H9 (cell line): ENCODE results near the gene CHIT1. TPM values are rescaled to one million over a fixed set of nuclear protein-coding genes. Genes with fewer than 3 reads are reported as not detected.

Experiments used
- DNase-seq: peaks from one replicate; pipeline ENCODE4 v3.0.0-alpha.2; 2017
- H2AFZ ChIP-seq: one replicate; pipeline ENCODE4 v1.6.1; 2013; ENCODE audit warnings: mild to moderate bottlenecking, low read length, control low read depth, moderate library complexity
- H2AK5ac ChIP-seq: 2 replicates; pipeline ENCODE4 v1.6.1; 2013; ENCODE audit warnings: low read length, control low read depth, mixed read lengths; ENCODE audit not compliant: insufficient read length
- H2BK120ac ChIP-seq: one replicate; pipeline ENCODE4 v1.6.1; 2013; ENCODE audit warnings: low read depth, mild to moderate bottlenecking, low read length, control low read depth, inconsistent platforms; ENCODE audit not compliant: poor library complexity, severe bottlenecking
- H2BK12ac ChIP-seq: 2 replicates; pipeline ENCODE4 v1.6.1; 2013; ENCODE audit warnings: low read length, control low read depth, mixed read lengths, low read depth; ENCODE audit not compliant: insufficient read length
- H2BK15ac ChIP-seq: 2 replicates; pipeline ENCODE4 v1.6.1; 2013; ENCODE audit warnings: low read depth, low read length, control low read depth
- H2BK20ac ChIP-seq: one replicate; pipeline ENCODE4 v1.6.1; 2013; ENCODE audit warnings: low read depth, mild to moderate bottlenecking, low read length, control low read depth, inconsistent platforms; ENCODE audit not compliant: poor library complexity, severe bottlenecking
- H2BK5ac ChIP-seq: 2 replicates; pipeline ENCODE4 v1.6.1; 2013; ENCODE audit warnings: low read length, control low read depth, mixed read lengths; ENCODE audit not compliant: insufficient read length
- H3K14ac ChIP-seq: 2 replicates; pipeline ENCODE4 v1.6.1; 2013; ENCODE audit warnings: low read length, control low read depth; ENCODE audit not compliant: insufficient read depth
- H3K18ac ChIP-seq: 2 replicates; pipeline ENCODE4 v1.6.1; 2013; ENCODE audit warnings: low read depth, mild to moderate bottlenecking, mixed read lengths, low read length, control low read depth; ENCODE audit not compliant: insufficient read length
- H3K23ac ChIP-seq: 2 replicates; pipeline ENCODE4 v1.6.1; 2013; ENCODE audit warnings: low read length, control low read depth, mixed read lengths, low read depth; ENCODE audit not compliant: insufficient read length
- H3K23me2 ChIP-seq: 2 replicates; pipeline ENCODE4 v1.6.1; 2013; ENCODE audit warnings: low read depth, mild to moderate bottlenecking, mixed read lengths, low read length, control low read depth; ENCODE audit not compliant: insufficient read length, poor library complexity, severe bottlenecking
- H3K27ac ChIP-seq: 2 replicates; pipeline ENCODE4 v1.5.1; 2013; ENCODE audit warnings: low read length, control low read depth, mixed read lengths, low read depth; ENCODE audit not compliant: insufficient read length
- H3K27me3 ChIP-seq: 2 replicates; pipeline ENCODE4 v1.6.1; 2013; ENCODE audit warnings: low read length, control low read depth, inconsistent platforms; ENCODE audit not compliant: insufficient read depth
- H3K4ac ChIP-seq: 2 replicates; pipeline ENCODE4 v1.6.1; 2013; ENCODE audit warnings: low read depth, mild to moderate bottlenecking, control low read depth, inconsistent platforms, low read length, moderate library complexity
- H3K4me1 ChIP-seq: 2 replicates; pipeline ENCODE4 v1.6.1; 2013; ENCODE audit warnings: low read length, control low read depth, inconsistent platforms; ENCODE audit not compliant: insufficient read depth
- H3K4me2 ChIP-seq: 2 replicates; pipeline ENCODE4 v1.6.1; 2013; ENCODE audit warnings: low read length, control low read depth, mixed read lengths; ENCODE audit not compliant: insufficient read length, insufficient read depth
- H3K56ac ChIP-seq: 2 replicates; pipeline ENCODE4 v1.6.1; 2013; ENCODE audit warnings: low read depth, mild to moderate bottlenecking, mixed read lengths, low read length, control low read depth; ENCODE audit not compliant: insufficient read length
- H3K79me1 ChIP-seq: 2 replicates; pipeline ENCODE4 v1.6.1; 2013; ENCODE audit warnings: low read depth, mild to moderate bottlenecking, moderate library complexity, low read length, control low read depth, inconsistent platforms; ENCODE audit not compliant: insufficient read depth, poor library complexity, severe bottlenecking
- H3K79me2 ChIP-seq: 2 replicates; pipeline ENCODE4 v1.6.1; 2013; ENCODE audit warnings: low read length, control low read depth, inconsistent platforms; ENCODE audit not compliant: insufficient read depth
- H3K9ac ChIP-seq: 2 replicates; pipeline ENCODE4 v1.6.1; 2013; ENCODE audit warnings: low read length, control low read depth, mixed read lengths; ENCODE audit not compliant: insufficient read length; ENCODE audit errors: extremely low read depth
- H3K9me3 ChIP-seq: one replicate; pipeline ENCODE4 v1.6.1; 2013; ENCODE audit warnings: low read depth, low read length, inconsistent platforms; ENCODE audit not compliant: control insufficient read depth
- H3T11ph ChIP-seq: one replicate; pipeline ENCODE4 v1.6.1; 2013; ENCODE audit warnings: mild to moderate bottlenecking, low read length, control low read depth, inconsistent platforms
- H4K20me1 ChIP-seq: one replicate; pipeline ENCODE4 v1.6.1; 2013; ENCODE audit not compliant: control insufficient read depth, insufficient read length, insufficient read depth
- H4K5ac ChIP-seq: 2 replicates; pipeline ENCODE4 v1.6.1; 2013; ENCODE audit warnings: low read depth, mild to moderate bottlenecking, mixed read lengths, low read length, control low read depth; ENCODE audit not compliant: insufficient read length
- H4K8ac ChIP-seq: replicated peaks from 2 replicates; pipeline ENCODE4 v1.6.1; 2013; ENCODE audit warnings: low read length, control low read depth, mixed read lengths, low read depth; ENCODE audit not compliant: insufficient read length
- H4K91ac ChIP-seq: 2 replicates; pipeline ENCODE4 v1.6.1; 2013; ENCODE audit warnings: low read depth, mild to moderate bottlenecking, moderate library complexity, mixed read lengths, low read length, control low read depth; ENCODE audit not compliant: insufficient read length
- H3K27ac Mint-ChIP-seq, 3 experiments: 2 replicates in 2 of 3; 3 replicates in 1 of 3; pipeline ENCODE4 v1.8.0; 2020 to 2021; ENCODE audit warnings: mixed read lengths in 3 of 3, mild to moderate bottlenecking in 1 of 3, moderate library complexity in 1 of 3
- H3K27me3 Mint-ChIP-seq: 2 replicates; pipeline ENCODE4 v1.8.0; 2021; ENCODE audit warnings: low read depth, mild to moderate bottlenecking, moderate library complexity, mixed read lengths
- H3K36me3 Mint-ChIP-seq, 3 experiments: 2 replicates in 2 of 3; 3 replicates in 1 of 3; pipeline ENCODE4 v1.8.0; 2020 to 2021; ENCODE audit warnings: low read depth in 3 of 3, mixed read lengths in 3 of 3; ENCODE audit not compliant: insufficient read depth in 1 of 3
- H3K4me1 Mint-ChIP-seq, 2 experiments: 2 replicates each; pipeline ENCODE4 v1.8.0; 2020; ENCODE audit warnings: mixed read lengths in 2 of 2
- H3K4me3 Mint-ChIP-seq, 2 experiments: 2 replicates in 1 of 2; 3 replicates in 1 of 2; pipeline ENCODE4 v1.8.0; 2020 to 2021; ENCODE audit warnings: mild to moderate bottlenecking in 2 of 2, mixed read lengths in 2 of 2, moderate library complexity in 1 of 2
- H3K9me3 Mint-ChIP-seq, 2 experiments: 2 replicates in 1 of 2; 3 replicates in 1 of 2; pipeline ENCODE4 v1.8.0; 2020; ENCODE audit warnings: mild to moderate bottlenecking in 2 of 2, mixed read lengths in 2 of 2, moderate library complexity in 1 of 2
- WGBS: extraction: QIAGEN DNeasy Blood & Tissue Kit; methylation state at CpG from one replicate; pipeline ENCODE4 v1.1.7; 2013; ENCODE audit warnings: missing lambda C conversion rate, low lambda C conversion rate, mixed read lengths; ENCODE audit not compliant: insufficient read length; ENCODE audit errors: extremely low coverage; 5-methylcytosine and 5-hydroxymethylcytosine counted together
- total RNA-seq: library from RNA; stranded (reverse); gene quantifications from 2 replicates; pipeline ENCODE4 v1.2.1, GENCODE V29; 2021
- TF ChIP-seq, protein P1 (sequence below): fragments of 200-600 bp; sonication (generic); conservative IDR thresholded peaks from 3 replicates; pipeline ENCODE4 v1.8.0; 2021; ENCODE audit warnings: antibody characterized with exemption, mild to moderate bottlenecking

The CHIT1 gene
- total RNA-seq, 1 experiment from 2014 or later, result not detected

- Mint-ChIP-seq H3K9me3 (no peaks in the 10 kb centered on the region; a peak in 2 of 5 replicates), H3K4me1 (peaks cover 29 to 41% of the 10 kb centered on the region in 2 experiments), H3K4me3 (no peak overlapping the region), H3K36me3 (no peaks in the 10 kb centered on the region), H3K27me3 (no peaks in the 10 kb centered on the region; the same call in 1 of the 2 replicates), H3K27ac (peak overlapping the region in 1 of 3 experiments; percentile 44; a peak in 1 of 7 replicates)
- H3K4ac ChIP-seq, result no peak overlapping the region
- H4K5ac ChIP-seq, result no peak overlapping the region
- no peak for DNase-seq
- H3K18ac ChIP-seq, result no peak overlapping the region
- H3K23ac ChIP-seq, result no peak overlapping the region
- no peaks in the 10 kb centered on the region for H3K9me3 ChIP-seq
- no peak overlapping the region for H3K56ac ChIP-seq
- no peak overlapping the region for H3K27ac ChIP-seq
- TF ChIP-seq, protein P1, sequence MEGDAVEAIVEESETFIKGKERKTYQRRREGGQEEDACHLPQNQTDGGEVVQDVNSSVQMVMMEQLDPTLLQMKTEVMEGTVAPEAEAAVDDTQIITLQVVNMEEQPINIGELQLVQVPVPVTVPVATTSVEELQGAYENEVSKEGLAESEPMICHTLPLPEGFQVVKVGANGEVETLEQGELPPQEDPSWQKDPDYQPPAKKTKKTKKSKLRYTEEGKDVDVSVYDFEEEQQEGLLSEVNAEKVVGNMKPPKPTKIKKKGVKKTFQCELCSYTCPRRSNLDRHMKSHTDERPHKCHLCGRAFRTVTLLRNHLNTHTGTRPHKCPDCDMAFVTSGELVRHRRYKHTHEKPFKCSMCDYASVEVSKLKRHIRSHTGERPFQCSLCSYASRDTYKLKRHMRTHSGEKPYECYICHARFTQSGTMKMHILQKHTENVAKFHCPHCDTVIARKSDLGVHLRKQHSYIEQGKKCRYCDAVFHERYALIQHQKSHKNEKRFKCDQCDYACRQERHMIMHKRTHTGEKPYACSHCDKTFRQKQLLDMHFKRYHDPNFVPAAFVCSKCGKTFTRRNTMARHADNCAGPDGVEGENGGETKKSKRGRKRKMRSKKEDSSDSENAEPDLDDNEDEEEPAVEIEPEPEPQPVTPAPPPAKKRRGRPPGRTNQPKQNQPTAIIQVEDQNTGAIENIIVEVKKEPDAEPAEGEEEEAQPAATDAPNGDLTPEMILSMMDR, result no peak
- H3K4me2 ChIP-seq, result no peak overlapping the region
- H2BK15ac ChIP-seq, result no peak overlapping the region
- H2BK5ac ChIP-seq, result no peak overlapping the region
- H2BK20ac ChIP-seq, result no peak overlapping the region
- H4K91ac ChIP-seq, result no peak overlapping the region
- H2BK12ac ChIP-seq, result no peak overlapping the region
- H3K9ac ChIP-seq, result no peak overlapping the region
- H4K8ac ChIP-seq, result no peak overlapping the region
- H2BK120ac ChIP-seq, result no peak overlapping the region
- no peak overlapping the region for H3T11ph ChIP-seq
- H4K20me1 ChIP-seq, result no peaks in the 10 kb centered on the region
- no peak overlapping the region for H2AFZ ChIP-seq
- WGBS, result no CpG with 5 or more reads among the region's 5 CpGs
- H3K27me3 ChIP-seq, result no peaks in the 10 kb centered on the region
- no peak overlapping the region for H3K14ac ChIP-seq
- H2AK5ac ChIP-seq, result no peak overlapping the region
- H3K4me1 ChIP-seq, result peaks cover 6% of the 10 kb centered on the region; the same call in 1 of the 2 replicates
- H3K23me2 ChIP-seq, result peaks cover 3% of the 10 kb centered on the region
- no peaks in the 10 kb centered on the region for H3K79me1 ChIP-seq
- no peaks in the 10 kb centered on the region for H3K79me2 ChIP-seq
Observed at GRCh38 chr1:203186091-203186445, 43.4 kb downstream of the CHIT1 start.
